Measurements from ENCODE around the gene CSTB.

CSTB gene

DNA sequence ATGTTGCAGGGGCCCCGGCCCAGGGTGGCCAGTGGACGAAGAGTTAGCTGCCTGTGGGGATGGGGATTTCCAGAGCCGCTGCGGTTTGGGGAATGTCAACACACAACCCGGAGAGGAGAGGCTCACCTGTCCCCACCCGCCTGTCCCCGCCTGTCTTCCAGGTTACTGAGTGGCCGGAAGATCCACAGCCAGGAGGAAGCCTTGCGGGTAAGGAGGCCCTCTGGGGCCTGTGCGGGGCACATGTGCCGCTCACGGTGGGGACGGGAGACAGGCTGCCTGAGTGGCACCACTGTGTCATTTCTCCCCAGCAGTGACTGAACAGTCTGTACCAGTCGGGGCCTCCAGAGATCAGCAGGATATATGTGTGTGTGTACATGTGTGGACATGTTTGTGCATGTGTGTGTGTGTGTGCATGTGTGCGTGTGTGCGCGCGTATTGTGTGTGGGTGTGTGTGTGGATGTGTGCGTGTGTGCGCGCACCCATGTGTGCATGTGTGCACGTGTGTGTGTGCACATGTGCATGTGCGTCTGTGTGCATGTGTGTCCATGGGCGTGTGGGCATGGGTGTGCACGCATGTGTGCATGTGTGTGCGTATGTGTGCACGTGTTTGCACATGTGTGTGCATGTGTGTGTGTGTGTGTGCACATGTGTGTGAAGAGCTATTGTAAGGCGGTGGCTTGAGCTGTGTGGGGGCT is 25.6 kb downstream of the CSTB start:
- DNase-seq (ENCODE audit: low spot score), result no peak

GRCh38 chr21:43749651-43750262 is 26.4 kb downstream of the CSTB start:
- DNase-seq (ENCODE audit: low spot score), result no peak

- DNase-seq (ENCODE audit: low spot score), result no peak
Observed at GRCh38 chr21:43748622-43749021, 27.5 kb downstream of the CSTB start.

DNA sequence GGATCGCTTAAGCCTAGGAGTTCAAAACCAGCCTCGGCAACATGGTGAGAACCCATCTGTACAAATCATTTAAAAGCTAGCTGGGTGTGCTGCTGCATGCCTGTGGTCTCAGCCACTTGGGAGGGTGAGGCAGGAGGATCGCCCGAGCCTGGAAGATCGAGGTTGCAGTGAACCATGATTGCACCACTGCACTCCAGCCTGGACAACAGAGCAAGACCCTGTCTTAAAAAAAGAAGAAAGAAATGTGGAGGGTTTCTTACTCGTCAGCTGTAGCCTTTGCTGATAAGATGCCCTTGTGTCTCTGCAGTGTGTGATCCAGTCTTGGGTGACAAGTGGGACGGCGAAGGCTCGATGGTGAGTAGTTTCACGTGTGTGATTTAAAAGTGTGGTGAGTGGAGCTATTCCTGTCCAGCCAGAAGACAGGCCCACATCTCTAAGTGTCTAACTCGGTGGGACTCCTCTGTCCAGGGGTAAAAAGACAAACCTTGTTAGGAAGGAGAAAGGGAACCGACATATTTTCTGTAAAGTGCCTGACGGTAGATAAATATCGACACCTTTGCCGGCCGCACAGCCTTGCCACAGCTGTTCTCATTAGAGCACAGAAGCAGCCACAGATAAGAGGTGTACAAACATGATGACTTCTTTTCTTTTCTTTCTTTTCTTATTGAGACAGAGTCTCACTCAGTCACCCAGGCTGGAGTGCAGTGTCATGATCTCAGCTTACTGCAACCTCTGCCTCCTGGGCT is 30.2 kb downstream of the CSTB start:
- DNase-seq (ENCODE audit: low spot score), result no peak

DNA sequence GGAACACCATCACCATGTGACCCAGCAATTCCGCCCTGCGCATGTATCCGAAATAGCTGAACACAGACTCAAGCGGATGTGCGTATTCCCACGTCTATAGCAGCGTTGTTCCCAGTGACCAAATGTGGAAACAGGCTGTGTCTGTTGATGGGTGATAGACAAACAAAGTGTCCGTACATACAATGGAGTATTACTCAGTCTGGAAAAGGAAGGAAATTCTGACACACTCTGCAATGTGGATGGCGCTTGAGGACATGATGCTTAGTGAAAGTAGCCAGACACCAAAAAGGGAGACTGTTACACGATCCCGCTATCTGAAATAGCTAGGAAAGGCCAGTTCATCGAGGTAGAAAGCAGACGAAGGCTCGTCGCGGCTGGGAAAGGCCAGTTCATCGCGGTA is 31.4 kb downstream of the CSTB start:
- no peak for DNase-seq (ENCODE audit: low spot score)

DNA sequence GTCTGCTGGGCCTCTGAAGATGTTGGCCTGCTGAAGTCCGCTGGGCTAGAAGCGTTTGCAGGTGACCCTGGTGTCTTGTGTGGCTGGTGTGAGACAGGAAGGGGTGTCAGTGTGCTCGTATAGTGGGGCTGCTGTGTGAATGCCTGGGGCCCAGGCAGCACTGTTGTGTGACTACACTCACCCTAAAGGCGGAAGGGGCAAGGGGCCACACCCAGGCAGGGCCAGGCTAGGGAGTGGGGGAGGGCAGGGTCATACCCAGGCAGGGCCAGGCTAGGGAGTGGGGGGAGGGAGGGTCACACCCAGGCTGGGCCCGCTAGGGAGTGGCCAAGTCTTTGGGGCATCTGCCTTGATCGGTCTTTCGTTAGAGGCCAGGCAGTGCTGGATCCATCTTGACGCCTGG is 32.2 kb downstream of the CSTB start:
- DNase-seq (ENCODE audit: low spot score), result no peak

DNA sequence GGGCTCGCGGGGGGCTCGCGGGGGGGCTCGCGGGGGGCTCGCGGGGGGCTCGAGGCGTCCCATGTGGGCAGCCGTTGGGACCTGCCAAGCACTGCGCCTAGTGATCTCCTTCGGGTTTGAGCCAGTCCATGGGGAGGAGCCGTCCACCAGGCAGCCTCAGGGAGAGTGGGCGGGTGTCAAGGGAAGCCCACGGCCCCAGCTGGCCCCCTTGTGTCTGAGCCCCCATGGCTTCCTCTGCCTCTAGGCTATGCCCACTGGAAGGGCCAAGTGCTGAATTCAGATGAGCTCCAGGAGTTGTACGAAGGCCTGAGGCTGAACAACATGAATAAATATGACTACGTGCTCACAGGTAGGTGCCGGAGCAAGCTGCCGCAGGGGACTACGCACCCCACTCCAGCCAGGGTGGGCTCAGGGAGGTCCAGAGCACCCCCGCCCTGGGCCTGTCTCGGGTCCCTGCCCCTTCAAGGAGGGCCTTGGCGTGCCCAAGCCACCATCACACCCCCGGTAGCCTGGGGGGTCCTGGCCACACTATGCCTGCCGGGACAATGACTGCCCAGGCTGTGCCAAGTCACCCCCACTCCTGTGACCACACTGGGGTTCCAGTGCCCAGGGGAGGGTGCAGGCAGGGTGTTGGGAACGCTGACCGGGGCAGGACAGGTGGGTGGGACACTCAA is 34.5 kb downstream of the CSTB start:
- DNase-seq (ENCODE audit: low spot score), result no peak

DNA sequence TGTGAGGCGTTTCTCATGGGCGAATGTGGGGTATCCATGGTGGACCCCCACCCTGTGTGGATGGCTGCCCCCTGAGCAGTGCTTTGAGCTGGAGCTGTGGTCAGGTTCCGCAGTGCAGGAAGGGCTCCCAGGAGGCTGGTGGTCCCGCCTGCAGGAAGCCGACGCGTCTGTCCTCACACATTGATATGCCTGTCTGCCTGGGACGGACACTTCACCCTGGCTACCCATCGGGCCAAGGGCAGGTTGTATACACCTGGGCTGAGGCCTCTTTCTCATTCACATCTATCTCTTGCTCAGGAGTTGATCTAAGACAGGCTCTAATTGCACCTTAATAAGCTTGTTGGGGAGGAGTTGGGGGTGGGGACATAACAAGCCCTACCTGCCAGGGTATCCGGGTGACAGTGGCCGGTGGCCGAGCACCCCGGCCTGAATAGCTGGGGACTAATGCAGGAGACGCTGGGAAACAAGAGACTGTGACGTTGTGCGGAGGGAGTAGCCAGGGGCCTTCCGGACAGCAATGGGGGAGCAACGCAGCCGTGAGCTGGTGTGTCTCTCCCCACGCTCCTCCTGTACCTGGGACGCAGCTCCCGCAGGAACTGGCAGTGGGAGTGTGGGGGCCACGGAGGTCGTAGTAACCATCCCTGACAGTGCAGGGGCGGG is 35.5 kb downstream of the CSTB start:
- DNase-seq (ENCODE audit: low spot score), result peak; percentile 70

DNA sequence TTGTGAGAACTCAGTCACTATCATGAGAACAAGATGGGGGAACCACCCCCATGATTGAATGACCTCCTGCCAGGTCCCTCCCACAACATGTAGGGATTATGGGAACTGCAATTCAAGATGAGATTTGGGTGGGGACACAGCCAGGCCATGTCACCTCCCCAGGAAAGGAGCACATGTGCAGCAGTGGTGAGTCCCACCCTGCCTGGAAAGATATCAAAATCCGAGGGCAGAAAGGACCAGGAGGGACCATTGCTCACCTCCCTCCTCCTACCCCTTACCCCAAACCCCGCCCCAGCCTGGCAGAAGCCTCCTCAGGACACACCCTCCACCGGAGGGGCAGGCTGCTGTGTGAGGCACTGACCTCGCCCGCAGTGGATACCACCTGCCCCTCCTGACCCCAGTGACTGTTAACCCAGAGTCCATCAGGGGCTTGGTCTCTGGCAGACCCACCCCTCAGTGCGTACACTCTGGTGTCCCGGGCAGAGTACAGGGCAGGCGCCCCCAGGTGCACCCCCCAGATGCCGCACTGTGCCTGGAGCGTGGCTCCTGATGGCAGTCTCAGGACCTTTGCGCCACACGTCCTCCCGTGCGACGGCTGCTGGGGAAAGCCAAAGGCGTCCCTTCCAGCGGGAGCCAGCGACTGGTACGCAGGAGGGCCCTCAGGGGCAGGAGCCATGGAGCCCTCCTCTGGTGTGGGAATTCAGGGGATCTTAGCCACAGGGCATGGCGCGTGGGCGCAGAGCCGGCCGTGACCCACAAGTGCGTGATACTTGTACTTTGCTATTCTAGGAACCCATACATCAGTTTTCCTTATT is 36.3 kb downstream of the CSTB start:
- DNase-seq (ENCODE audit: low spot score), result no peak

GRCh38 chr21:43737158-43737950 is 38.8 kb downstream of the CSTB start:
- DNase-seq (ENCODE audit: low spot score), result no peak

DNA sequence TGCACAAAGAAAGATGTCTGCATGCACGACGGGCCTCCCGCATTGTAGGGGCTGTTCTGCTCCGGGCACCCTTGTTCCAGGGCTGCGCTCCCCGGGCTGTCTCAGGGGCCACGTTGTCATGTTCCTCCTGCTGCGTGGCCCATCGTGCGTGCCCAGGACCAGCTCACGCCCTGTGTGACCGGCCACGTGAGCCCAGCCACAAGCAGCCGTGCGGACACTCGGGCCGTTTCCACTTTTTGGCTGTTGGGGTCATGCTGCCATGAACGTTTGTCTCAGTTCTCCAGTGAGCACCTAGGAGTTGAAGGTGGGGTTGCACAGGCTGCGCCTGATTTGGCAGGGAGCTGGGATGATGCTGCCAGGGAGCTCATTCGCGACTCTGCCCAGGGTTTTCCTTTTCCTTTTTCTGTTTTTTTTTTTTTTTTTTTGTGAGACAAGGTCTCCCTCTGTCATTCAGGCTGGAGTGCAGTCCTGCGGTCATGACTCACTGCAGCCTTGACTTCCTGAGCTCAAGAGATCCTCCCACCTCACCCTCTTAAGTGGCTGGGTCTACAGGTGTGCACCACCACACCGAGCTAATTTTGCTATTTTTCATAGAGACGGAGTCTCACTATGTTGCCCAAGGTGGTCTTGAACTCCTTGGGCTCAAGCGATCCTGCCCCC is 39.8 kb downstream of the CSTB start:
- DNase-seq (ENCODE audit: low spot score), result no peak

DNA sequence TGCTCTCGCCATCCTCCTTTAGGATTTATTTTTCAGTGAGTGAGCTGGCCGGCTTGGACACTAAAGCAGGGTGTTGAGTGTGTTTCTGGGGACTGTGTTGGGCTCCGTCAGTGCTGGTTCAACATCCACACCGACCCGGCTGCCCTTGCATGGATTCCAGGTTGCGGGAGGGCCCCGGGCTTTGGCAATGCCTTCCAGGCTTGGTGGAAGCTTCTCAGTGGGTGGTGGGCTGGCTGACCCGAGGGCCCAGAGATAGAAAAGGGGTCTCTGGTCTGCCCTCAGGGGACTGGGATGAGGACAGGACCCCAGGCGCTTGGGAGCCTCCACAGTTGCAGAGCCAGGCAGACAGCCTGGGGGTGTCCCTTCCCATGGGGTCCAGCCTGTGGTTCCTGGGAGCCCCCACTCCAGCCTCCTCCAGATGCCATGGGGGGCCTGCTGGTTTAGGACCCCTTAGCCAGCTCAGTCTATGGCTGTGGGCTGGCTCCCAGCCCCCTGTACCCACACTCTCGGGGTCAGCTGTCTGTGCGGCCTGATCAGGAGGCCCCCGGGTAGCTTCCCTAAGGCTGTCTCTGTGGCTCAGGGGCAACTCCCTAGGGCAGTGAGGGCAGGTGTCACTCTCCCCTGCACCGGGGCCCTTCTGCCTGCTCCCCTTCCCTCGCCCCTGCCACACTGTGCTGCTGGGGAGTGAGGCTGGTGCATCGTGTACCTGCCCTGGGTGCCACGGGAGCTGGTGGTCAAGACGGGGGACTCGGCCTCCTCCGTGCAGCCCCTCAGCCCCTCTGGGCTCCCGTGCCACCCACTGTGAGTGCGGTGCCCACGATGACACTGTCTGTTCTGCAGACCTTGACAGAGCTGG is 40.6 kb downstream of the CSTB start:
- DNase-seq (ENCODE audit: low spot score), result peak; percentile 49

DNA sequence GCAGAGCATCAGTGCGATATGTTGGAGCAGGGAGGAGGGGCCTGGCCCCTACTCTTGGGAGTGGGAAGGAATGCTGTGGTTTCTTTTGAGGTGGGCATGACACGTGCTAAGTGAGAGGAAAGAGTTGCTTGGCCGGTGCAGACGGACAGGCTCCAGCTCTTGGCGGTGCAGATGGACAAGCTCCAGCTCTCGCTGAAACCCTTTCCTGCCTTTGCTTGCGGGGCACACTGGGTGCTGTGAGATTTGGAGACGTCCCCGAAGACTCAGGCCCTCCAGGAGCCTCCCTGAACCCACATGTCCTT is 41.2 kb downstream of the CSTB start:
- DNase-seq (ENCODE audit: low spot score), result peak; percentile 62

GRCh38 chr21:43734131-43734927 is 41.8 kb downstream of the CSTB start:
- no peak for DNase-seq (ENCODE audit: low spot score)

GRCh38 chr21:43733529-43734071 is 42.5 kb downstream of the CSTB start:
- DNase-seq (ENCODE audit: low spot score), result peak; percentile 87

- no peak for DNase-seq (ENCODE audit: low spot score)
Observed at GRCh38 chr21:43733060-43733459, 43.0 kb downstream of the CSTB start.

DNA sequence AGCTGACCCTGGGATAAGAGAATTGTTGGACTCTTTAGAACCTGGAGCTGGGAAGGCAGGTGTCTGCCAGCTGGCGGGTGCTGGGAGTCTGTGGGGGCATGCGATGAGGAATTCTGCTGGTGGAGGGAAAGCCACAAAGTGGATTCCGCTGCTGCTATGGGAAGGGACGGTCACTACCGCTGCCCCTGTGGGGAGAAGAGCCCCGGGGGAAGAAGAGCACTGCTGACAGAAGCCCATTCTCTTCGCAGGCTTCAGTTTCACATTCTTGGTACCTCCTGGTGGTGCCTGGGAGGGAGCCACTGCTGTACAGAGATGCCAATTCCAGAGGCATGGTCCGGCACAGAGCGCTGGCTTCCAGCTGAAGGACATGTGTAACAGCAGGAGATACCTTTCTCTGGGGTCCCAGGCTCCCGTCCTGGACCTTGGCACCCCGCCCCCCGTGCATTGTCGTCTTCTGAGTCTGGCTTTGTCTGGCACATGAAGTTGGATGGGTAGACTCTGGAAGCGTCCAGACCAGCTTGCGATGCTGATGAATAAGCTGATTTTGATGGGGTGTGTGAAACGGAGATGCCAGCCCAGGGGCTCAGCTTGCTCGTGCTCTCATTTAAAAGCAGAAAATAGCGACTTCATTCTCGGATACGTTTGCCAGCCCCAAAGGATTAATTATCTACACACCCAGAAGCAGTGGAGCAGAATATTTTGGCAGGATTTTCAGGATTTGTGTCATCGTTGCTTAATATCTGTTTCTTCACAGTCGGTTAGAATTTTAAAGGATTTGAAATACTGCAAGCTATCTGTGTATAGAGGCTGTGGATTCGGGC is 44.0 kb downstream of the CSTB start:
- DNase-seq (ENCODE audit: low spot score), result no peak
